SK-N-SH treated with all-trans-retinoic acid at 6 μM for 48 hours (cell line): Measurements from ENCODE around the gene CD14.
A peak's percentile ranks its signal among the peaks of the same experiment; 100 is the strongest.

ENCODE experiments used
- ATAC-seq: fragments of 200-7000 bp; cut with Tn5 transposase; 3 replicates; pipeline ENCODE4 v1.9.1; 2020; ENCODE audit warnings: mild to moderate bottlenecking, moderate library complexity
- ARNTL ChIP-seq: fragments of 450-650 bp; formaldehyde crosslinking; IDR thresholded peaks from 2 replicates; pipeline ENCODE4 v1.5.0; 2020; ENCODE audit warnings: low read depth, mild to moderate bottlenecking, moderate library complexity, borderline replicate concordance
- BACH2 ChIP-seq: fragments of 250-450 bp; sonication (Bioruptor Pico); IDR thresholded peaks from 2 replicates; pipeline ENCODE4 v1.9.0; 2021; ENCODE audit warnings: mild to moderate bottlenecking, borderline replicate concordance
- CSDC2 ChIP-seq: fragments of 250-450 bp; sonication (Bioruptor Pico); IDR thresholded peaks from 2 replicates; pipeline ENCODE4 v1.5.0; 2020; ENCODE audit warnings: mild to moderate bottlenecking, moderate library complexity
- CSRNP3 ChIP-seq: fragments of 250-450 bp; sonication (Bioruptor Pico); IDR thresholded peaks from 2 replicates; pipeline ENCODE4 v1.5.1; 2021; ENCODE audit warnings: mild to moderate bottlenecking, moderate library complexity
- ESRRG ChIP-seq: fragments of 250-450 bp; sonication (Bioruptor Pico); IDR thresholded peaks from 2 replicates; pipeline ENCODE4 v1.6.1; 2021; ENCODE audit warnings: mild to moderate bottlenecking
- GLIS3 ChIP-seq: fragments of 250-450 bp; sonication (Bioruptor Pico); IDR thresholded peaks from 2 replicates; pipeline ENCODE4 v1.5.0; 2020; ENCODE audit warnings: mild to moderate bottlenecking, moderate library complexity
- ISL1 ChIP-seq: fragments of 250-450 bp; sonication (Bioruptor Pico); IDR thresholded peaks from 2 replicates; pipeline ENCODE4 v2.1.2; 2022; ENCODE audit warnings: mild to moderate bottlenecking, moderate library complexity
- OSR1 ChIP-seq: fragments of 250-450 bp; sonication (Bioruptor Pico); IDR thresholded peaks from 2 replicates; pipeline ENCODE4 v1.8.0; 2022; ENCODE audit warnings: moderate library complexity, mild to moderate bottlenecking, inconsistent platforms
- PATZ1 ChIP-seq: fragments of 250-450 bp; sonication (Bioruptor Pico); IDR thresholded peaks from 2 replicates; pipeline ENCODE4 v1.8.0; 2020; ENCODE audit warnings: mild to moderate bottlenecking, moderate library complexity, borderline replicate concordance
- POU6F1 ChIP-seq: fragments of 250-450 bp; sonication (Bioruptor Pico); IDR thresholded peaks from 2 replicates; pipeline ENCODE4 v1.8.0; 2021; ENCODE audit warnings: low read depth, mild to moderate bottlenecking, moderate library complexity, borderline replicate concordance
- PPARA ChIP-seq: fragments of 250-450 bp; sonication (Bioruptor Pico); IDR thresholded peaks from 2 replicates; pipeline ENCODE4 v1.5.0; 2020; ENCODE audit warnings: mild to moderate bottlenecking, borderline replicate concordance
- RARB ChIP-seq: fragments of 250-450 bp; sonication (Bioruptor Pico); IDR thresholded peaks from 2 replicates; pipeline ENCODE4 v1.8.0; 2021; ENCODE audit warnings: mild to moderate bottlenecking, moderate library complexity
- SNAI2 ChIP-seq: fragments of 250-450 bp; sonication (Bioruptor Pico); IDR thresholded peaks from 2 replicates; pipeline ENCODE4 v1.5.0; 2020; ENCODE audit warnings: mild to moderate bottlenecking, moderate library complexity
- TCF4 ChIP-seq: fragments of 250-450 bp; sonication (Bioruptor Pico); IDR thresholded peaks from 2 replicates; pipeline ENCODE4 v1.8.0; 2021; ENCODE audit warnings: mild to moderate bottlenecking, moderate library complexity, borderline replicate concordance
- TOX ChIP-seq: fragments of 250-450 bp; sonication (Bioruptor Pico); IDR thresholded peaks from 2 replicates; pipeline ENCODE4 v1.8.0; 2021; ENCODE audit warnings: mild to moderate bottlenecking, moderate library complexity, borderline replicate concordance
- TSHZ2 ChIP-seq: fragments of 250-450 bp; sonication (Bioruptor Pico); IDR thresholded peaks from 2 replicates; pipeline ENCODE4 v1.5.0; 2020; ENCODE audit warnings: mild to moderate bottlenecking, moderate library complexity
- ZC3H10 ChIP-seq: fragments of 250-450 bp; sonication (Bioruptor Pico); IDR thresholded peaks from 2 replicates; pipeline ENCODE4 v1.5.1; 2021; ENCODE audit warnings: mild to moderate bottlenecking, moderate library complexity
- ZFP3 ChIP-seq: fragments of 250-450 bp; sonication (Bioruptor Pico); IDR thresholded peaks from 2 replicates; pipeline ENCODE4 v1.5.0; 2020; ENCODE audit warnings: mild to moderate bottlenecking, moderate library complexity
- ZFP30 ChIP-seq: fragments of 450-650 bp; formaldehyde crosslinking; IDR thresholded peaks from 2 replicates; pipeline ENCODE4 v1.5.0; 2022; ENCODE audit warnings: mild to moderate bottlenecking, moderate library complexity
- ZNF565 ChIP-seq: fragments of 450-650 bp; formaldehyde crosslinking; conservative IDR thresholded peaks from 2 replicates; pipeline ENCODE4 v1.5.0; 2020; ENCODE audit warnings: low read depth, mild to moderate bottlenecking, moderate library complexity
- ZNF70 ChIP-seq: fragments of 450-650 bp; formaldehyde crosslinking; IDR thresholded peaks from 2 replicates; pipeline ENCODE4 v1.5.0; 2020; ENCODE audit warnings: mild to moderate bottlenecking, moderate library complexity
- ZNF8 ChIP-seq: fragments of 450-650 bp; formaldehyde crosslinking; IDR thresholded peaks from 2 replicates; pipeline ENCODE4 v1.5.0; 2020; ENCODE audit warnings: mild to moderate bottlenecking, moderate library complexity

The CD14 gene

GRCh38 chr5:140673187-140673976 is 40.4 kb upstream of the CD14 start, which contains the start of gene DND1 (continued):
- TF ChIP-seq POU6F1 (CRISPR knock-in tag) (no peak), ZFP3 (CRISPR knock-in tag) (no peak), ISL1 (CRISPR knock-in tag) (no peak), ZNF70 (CRISPR knock-in tag) (no peak), BACH2 (no peak), ZNF8 (CRISPR knock-in tag) (no peak), SNAI2 (CRISPR knock-in tag) (no peak), ZC3H10 (no peak), TSHZ2 (CRISPR knock-in tag) (no peak)

GRCh38 chr5:140672455-140673186 is 39.6 kb upstream of the CD14 start:
- no peak for TF ChIP-seq TOX
- no peak for TF ChIP-seq ARNTL (CRISPR knock-in tag)
- no peak for TF ChIP-seq BACH2
- no peak for TF ChIP-seq POU6F1 (CRISPR knock-in tag)
- no peak for TF ChIP-seq PPARA (CRISPR knock-in tag)
- no peak for TF ChIP-seq RARB (CRISPR knock-in tag)
- TF ChIP-seq ZFP3 (CRISPR knock-in tag) = no peak
- ATAC-seq = peak; percentile 6

- ATAC-seq = no peak
- TF ChIP-seq ZC3H10 = no peak
- no peak for TF ChIP-seq CSDC2 (CRISPR knock-in tag)
- TF ChIP-seq ESRRG (CRISPR knock-in tag) = no peak
- TF ChIP-seq TCF4 = no peak
- no peak for TF ChIP-seq CSRNP3
- TF ChIP-seq GLIS3 = no peak
- TF ChIP-seq TSHZ2 (CRISPR knock-in tag) = no peak
- TF ChIP-seq ZNF70 (CRISPR knock-in tag) = no peak
- no peak for TF ChIP-seq RARB (CRISPR knock-in tag)
- TF ChIP-seq ZFP30 (CRISPR knock-in tag) = no peak
- no peak for TF ChIP-seq PATZ1 (CRISPR knock-in tag)
- TF ChIP-seq ZFP3 (CRISPR knock-in tag) = no peak
- TF ChIP-seq BACH2 = no peak
- no peak for TF ChIP-seq ZNF565 (CRISPR knock-in tag)
- TF ChIP-seq PPARA (CRISPR knock-in tag) = no peak
- TF ChIP-seq OSR1 (CRISPR knock-in tag) = no peak
- no peak for TF ChIP-seq SNAI2 (CRISPR knock-in tag)
These were observed 38.6 kb upstream of the CD14 start for GRCh38 chr5:140671472-140672125.
